Trophoblast cell (in vitro differentiated cells and primary cell): ENCODE measurements around the gene B3GALNT2.

Experiments
- DNase-seq, 2 donors: peaks; one replicate each; pipeline ENCODE4 v3.0.0-alpha.2; 2016
- H2AFZ ChIP-seq: 2 replicates; pipeline ENCODE4 v1.6.1; 2013; ENCODE audit warnings: low read length, moderate library complexity, mild to moderate bottlenecking; ENCODE audit not compliant: insufficient read depth, poor library complexity
- H2AK5ac ChIP-seq: 2 replicates; pipeline ENCODE4 v1.6.1; 2013; ENCODE audit warnings: mild to moderate bottlenecking, low read length
- H2BK120ac ChIP-seq: 2 replicates; pipeline ENCODE4 v1.6.1; 2013; ENCODE audit warnings: low read length, mild to moderate bottlenecking, moderate library complexity; ENCODE audit not compliant: insufficient read depth, poor library complexity
- H2BK12ac ChIP-seq: 2 replicates; pipeline ENCODE4 v1.6.1; 2013; ENCODE audit warnings: mild to moderate bottlenecking, low read length, moderate library complexity
- H2BK5ac ChIP-seq: 2 replicates; pipeline ENCODE4 v1.6.1; 2013; ENCODE audit warnings: low read length, low read depth, moderate library complexity, mild to moderate bottlenecking; ENCODE audit not compliant: poor library complexity
- H3K14ac ChIP-seq: 2 replicates; pipeline ENCODE4 v1.6.1; 2013; ENCODE audit warnings: mild to moderate bottlenecking, low read length
- H3K18ac ChIP-seq: 2 replicates; pipeline ENCODE4 v1.6.1; 2013; ENCODE audit warnings: mild to moderate bottlenecking, low read length
- H3K23ac ChIP-seq: 2 replicates; pipeline ENCODE4 v1.6.1; 2013; ENCODE audit warnings: low read length
- H3K27ac ChIP-seq: 2 replicates; pipeline ENCODE4 v1.5.1; 2013; ENCODE audit warnings: low read depth, mild to moderate bottlenecking, inconsistent platforms, low read length, moderate library complexity
- H3K27me3 ChIP-seq: 2 replicates; pipeline ENCODE4 v1.6.1; 2013; ENCODE audit warnings: inconsistent platforms, mild to moderate bottlenecking, low read length, moderate library complexity; ENCODE audit not compliant: insufficient read depth
- H3K36me3 ChIP-seq, 2 experiments: 1 replicate in 1 of 2; 2 replicates in 1 of 2; pipeline ENCODE4 v1.6.1; 2013; ENCODE audit warnings: low read length in 2 of 2, mild to moderate bottlenecking in 2 of 2, moderate library complexity in 1 of 2; ENCODE audit not compliant: insufficient read depth in 2 of 2, control insufficient read depth in 1 of 2
- H3K4ac ChIP-seq: 2 replicates; pipeline ENCODE4 v1.6.1; 2013; ENCODE audit warnings: low read depth, mild to moderate bottlenecking, low read length, moderate library complexity
- H3K4me1 ChIP-seq, 2 experiments: 1 replicate in 1 of 2; 2 replicates in 1 of 2; pipeline ENCODE4 v1.6.1; 2013; ENCODE audit warnings: low read length in 2 of 2, mild to moderate bottlenecking in 2 of 2, moderate library complexity in 1 of 2; ENCODE audit not compliant: insufficient read depth in 2 of 2, control insufficient read depth in 1 of 2
- H3K4me2 ChIP-seq: 2 replicates; pipeline ENCODE4 v1.6.1; 2013; ENCODE audit warnings: inconsistent platforms, mild to moderate bottlenecking, low read length, moderate library complexity
- H3K4me3 ChIP-seq: 2 replicates; pipeline ENCODE4 v1.5.1; 2013; ENCODE audit warnings: mild to moderate bottlenecking, low read depth, low read length, inconsistent platforms
- H3K79me1 ChIP-seq: one replicate; pipeline ENCODE4 v1.6.1; 2013; ENCODE audit warnings: low read length
- H3K79me2 ChIP-seq: 2 replicates; pipeline ENCODE4 v1.6.1; 2013; ENCODE audit warnings: low read length, mild to moderate bottlenecking; ENCODE audit not compliant: control insufficient read depth, insufficient read depth, poor library complexity
- H3K9ac ChIP-seq: 2 replicates; pipeline ENCODE4 v1.6.1; 2013; ENCODE audit warnings: mild to moderate bottlenecking, low read length
- H3K9me3 ChIP-seq: 2 replicates; pipeline ENCODE4 v1.6.1; 2013; ENCODE audit warnings: low read depth, mild to moderate bottlenecking, control low read depth, inconsistent platforms, low read length; ENCODE audit not compliant: insufficient read depth
- H4K12ac ChIP-seq: 2 replicates; pipeline ENCODE4 v1.6.1; 2013; ENCODE audit warnings: low read depth, mild to moderate bottlenecking, low read length, moderate library complexity
- H4K8ac ChIP-seq: 2 replicates; pipeline ENCODE4 v1.6.1; 2013; ENCODE audit warnings: low read depth, mild to moderate bottlenecking, low read length, moderate library complexity
- H4K91ac ChIP-seq: one replicate; pipeline ENCODE4 v1.6.1; 2013; ENCODE audit warnings: low read depth, mild to moderate bottlenecking, low read length, moderate library complexity
- WGBS: extraction: QIAGEN DNeasy Blood & Tissue Kit; methylation state at CpG from one replicate; pipeline ENCODE4 v1.1.7; 2013; ENCODE audit warnings: missing lambda C conversion rate; ENCODE audit not compliant: insufficient read length, insufficient coverage; ENCODE audit errors: extremely low coverage; 5-methylcytosine and 5-hydroxymethylcytosine counted together

B3GALNT2 gene

GRCh38 chr1:235404190-235404589 lies 100.1 kb downstream of the B3GALNT2 start:
- H3K18ac ChIP-seq, result no peak overlapping the region
- no peak overlapping the region for H4K12ac ChIP-seq
- no peak overlapping the region for H3K4me3 ChIP-seq
- H3K27me3 ChIP-seq, result no peaks in the 10 kb centered on the region
- H2BK120ac ChIP-seq, result no peak overlapping the region
- no peak overlapping the region for H4K8ac ChIP-seq
- no peak overlapping the region for H3K27ac ChIP-seq
- H2AFZ ChIP-seq, result no peak overlapping the region
- H3K14ac ChIP-seq, result no peak overlapping the region
- no peak overlapping the region for H2BK5ac ChIP-seq
- no peak overlapping the region for H3K4ac ChIP-seq
- H3K4me2 ChIP-seq, result no peak overlapping the region
- peak; percentile 75 to 91 for DNase-seq
- H2AK5ac ChIP-seq, result no peak overlapping the region
- WGBS, result no CpG with 5 or more reads among the region's 5 CpGs
- no peaks in the 10 kb centered on the region for H3K9me3 ChIP-seq
- H4K91ac ChIP-seq, result no peak overlapping the region
- no peak overlapping the region for H3K9ac ChIP-seq
- peaks cover 4% of the 10 kb centered on the region for H3K79me1 ChIP-seq
- H3K36me3 ChIP-seq, result peaks cover 0 to 2% of the 10 kb centered on the region in 2 experiments
- no peak overlapping the region for H3K23ac ChIP-seq
- peaks cover 6 to 7% of the 10 kb centered on the region in 2 experiments for H3K4me1 ChIP-seq
- no peaks in the 10 kb centered on the region for H3K79me2 ChIP-seq
- H2BK12ac ChIP-seq, result no peak overlapping the region

GRCh38 chr1:235403593-235403992 lies 100.7 kb downstream of the B3GALNT2 start:
- no CpG with 5 or more reads among the region's 1 CpG for WGBS
- DNase-seq, result peak; percentile 37 to 79
- Histone ChIP-seq H2BK12ac (no peak overlapping the region), H2BK120ac (no peak overlapping the region), H3K14ac (no peak overlapping the region), H3K4ac (no peak overlapping the region), H4K91ac (no peak overlapping the region), H3K23ac (no peak overlapping the region), H3K9me3 (no peaks in the 10 kb centered on the region), H3K4me1 (peaks cover 8 to 9% of the 10 kb centered on the region in 2 experiments), H2AK5ac (no peak overlapping the region), H4K8ac (no peak overlapping the region), H3K9ac (no peak overlapping the region), H4K12ac (no peak overlapping the region), H3K4me3 (no peak overlapping the region), H3K79me1 (peaks cover 8% of the 10 kb centered on the region), H3K79me2 (no peaks in the 10 kb centered on the region), H3K36me3 (peaks cover 0 to 2% of the 10 kb centered on the region in 2 experiments), H3K27ac (no peak overlapping the region), H3K4me2 (no peak overlapping the region), H2BK5ac (no peak overlapping the region), H2AFZ (no peak overlapping the region), H3K27me3 (no peaks in the 10 kb centered on the region), H3K18ac (no peak overlapping the region)

- Histone ChIP-seq H3K23ac (no peak overlapping the region), H3K4me3 (no peak overlapping the region), H2AK5ac (peak overlapping the region; percentile 46), H3K79me2 (no peaks in the 10 kb centered on the region), H3K18ac (no peak overlapping the region), H3K79me1 (peaks cover 13% of the 10 kb centered on the region), H4K8ac (no peak overlapping the region), H4K91ac (peak overlapping the region; percentile 73), H3K14ac (no peak overlapping the region), H3K4ac (no peak overlapping the region), H3K4me2 (no peak overlapping the region), H2BK12ac (no peak overlapping the region), H3K4me1 (peaks cover 8 to 9% of the 10 kb centered on the region in 2 experiments), H3K36me3 (peaks cover 0 to 2% of the 10 kb centered on the region in 2 experiments), H3K27me3 (no peaks in the 10 kb centered on the region), H2BK5ac (peak overlapping the region; percentile 31), H2BK120ac (peak overlapping the region; percentile 72), H3K9ac (no peak overlapping the region), H3K27ac (peak overlapping the region; percentile 40), H4K12ac (no peak overlapping the region), H3K9me3 (no peaks in the 10 kb centered on the region), H2AFZ (no peak overlapping the region)
- peak; percentile 14 to 64 for DNase-seq
- no CpG with 5 or more reads among the region's 7 CpGs for WGBS
Measured at GRCh38 chr1:235402457-235403200, 101.6 kb downstream of the B3GALNT2 start.

GRCh38 chr1:235401251-235401650 lies 103.0 kb downstream of the B3GALNT2 start:
- Histone ChIP-seq H2BK5ac (no peak overlapping the region), H4K8ac (no peak overlapping the region), H3K36me3 (peaks cover 0 to 2% of the 10 kb centered on the region in 2 experiments), H3K27ac (peak overlapping the region; percentile 33), H3K79me1 (peaks cover 16% of the 10 kb centered on the region), H3K14ac (no peak overlapping the region), H4K91ac (peak overlapping the region; percentile 24), H3K4ac (no peak overlapping the region), H4K12ac (no peak overlapping the region), H3K18ac (no peak overlapping the region), H3K9ac (no peak overlapping the region), H2BK120ac (peak overlapping the region; percentile 46), H3K4me3 (no peak overlapping the region), H2BK12ac (no peak overlapping the region), H2AK5ac (no peak overlapping the region), H3K9me3 (no peaks in the 10 kb centered on the region), H3K4me2 (no peak overlapping the region), H2AFZ (no peak overlapping the region), H3K4me1 (peaks cover 11% of the 10 kb centered on the region in 2 experiments), H3K79me2 (no peaks in the 10 kb centered on the region), H3K27me3 (no peaks in the 10 kb centered on the region), H3K23ac (no peak overlapping the region)
- no peak for DNase-seq
- WGBS, result no CpG with 5 or more reads among the region's 4 CpGs
